H9 (cell line): ENCODE results near the gene TENT5C. TPM values are rescaled to one million over a fixed set of nuclear protein-coding genes. Genes with fewer than 3 reads are reported as not detected.

Source experiments
- DNase-seq: peaks from one replicate; pipeline ENCODE4 v3.0.0-alpha.2; 2017
- H2AFZ ChIP-seq: one replicate; pipeline ENCODE4 v1.6.1; 2013; ENCODE audit warnings: mild to moderate bottlenecking, low read length, control low read depth, moderate library complexity
- H2AK5ac ChIP-seq: 2 replicates; pipeline ENCODE4 v1.6.1; 2013; ENCODE audit warnings: low read length, control low read depth, mixed read lengths; ENCODE audit not compliant: insufficient read length
- H2BK120ac ChIP-seq: one replicate; pipeline ENCODE4 v1.6.1; 2013; ENCODE audit warnings: low read depth, mild to moderate bottlenecking, low read length, control low read depth, inconsistent platforms; ENCODE audit not compliant: poor library complexity, severe bottlenecking
- H2BK12ac ChIP-seq: 2 replicates; pipeline ENCODE4 v1.6.1; 2013; ENCODE audit warnings: low read length, control low read depth, mixed read lengths, low read depth; ENCODE audit not compliant: insufficient read length
- H2BK15ac ChIP-seq: 2 replicates; pipeline ENCODE4 v1.6.1; 2013; ENCODE audit warnings: low read depth, low read length, control low read depth
- H2BK20ac ChIP-seq: one replicate; pipeline ENCODE4 v1.6.1; 2013; ENCODE audit warnings: low read depth, mild to moderate bottlenecking, low read length, control low read depth, inconsistent platforms; ENCODE audit not compliant: poor library complexity, severe bottlenecking
- H2BK5ac ChIP-seq: 2 replicates; pipeline ENCODE4 v1.6.1; 2013; ENCODE audit warnings: low read length, control low read depth, mixed read lengths; ENCODE audit not compliant: insufficient read length
- H3K14ac ChIP-seq: 2 replicates; pipeline ENCODE4 v1.6.1; 2013; ENCODE audit warnings: low read length, control low read depth; ENCODE audit not compliant: insufficient read depth
- H3K18ac ChIP-seq: 2 replicates; pipeline ENCODE4 v1.6.1; 2013; ENCODE audit warnings: low read depth, mild to moderate bottlenecking, mixed read lengths, low read length, control low read depth; ENCODE audit not compliant: insufficient read length
- H3K23ac ChIP-seq: 2 replicates; pipeline ENCODE4 v1.6.1; 2013; ENCODE audit warnings: low read length, control low read depth, mixed read lengths, low read depth; ENCODE audit not compliant: insufficient read length
- H3K23me2 ChIP-seq: 2 replicates; pipeline ENCODE4 v1.6.1; 2013; ENCODE audit warnings: low read depth, mild to moderate bottlenecking, mixed read lengths, low read length, control low read depth; ENCODE audit not compliant: insufficient read length, poor library complexity, severe bottlenecking
- H3K27ac ChIP-seq: 2 replicates; pipeline ENCODE4 v1.5.1; 2013; ENCODE audit warnings: low read length, control low read depth, mixed read lengths, low read depth; ENCODE audit not compliant: insufficient read length
- H3K27me3 ChIP-seq: 2 replicates; pipeline ENCODE4 v1.6.1; 2013; ENCODE audit warnings: low read length, control low read depth, inconsistent platforms; ENCODE audit not compliant: insufficient read depth
- H3K4ac ChIP-seq: 2 replicates; pipeline ENCODE4 v1.6.1; 2013; ENCODE audit warnings: low read depth, mild to moderate bottlenecking, control low read depth, inconsistent platforms, low read length, moderate library complexity
- H3K4me1 ChIP-seq: 2 replicates; pipeline ENCODE4 v1.6.1; 2013; ENCODE audit warnings: low read length, control low read depth, inconsistent platforms; ENCODE audit not compliant: insufficient read depth
- H3K4me2 ChIP-seq: 2 replicates; pipeline ENCODE4 v1.6.1; 2013; ENCODE audit warnings: low read length, control low read depth, mixed read lengths; ENCODE audit not compliant: insufficient read length, insufficient read depth
- H3K56ac ChIP-seq: 2 replicates; pipeline ENCODE4 v1.6.1; 2013; ENCODE audit warnings: low read depth, mild to moderate bottlenecking, mixed read lengths, low read length, control low read depth; ENCODE audit not compliant: insufficient read length
- H3K79me1 ChIP-seq: 2 replicates; pipeline ENCODE4 v1.6.1; 2013; ENCODE audit warnings: low read depth, mild to moderate bottlenecking, moderate library complexity, low read length, control low read depth, inconsistent platforms; ENCODE audit not compliant: insufficient read depth, poor library complexity, severe bottlenecking
- H3K79me2 ChIP-seq: 2 replicates; pipeline ENCODE4 v1.6.1; 2013; ENCODE audit warnings: low read length, control low read depth, inconsistent platforms; ENCODE audit not compliant: insufficient read depth
- H3K9ac ChIP-seq: 2 replicates; pipeline ENCODE4 v1.6.1; 2013; ENCODE audit warnings: low read length, control low read depth, mixed read lengths; ENCODE audit not compliant: insufficient read length; ENCODE audit errors: extremely low read depth
- H3K9me3 ChIP-seq: one replicate; pipeline ENCODE4 v1.6.1; 2013; ENCODE audit warnings: low read depth, low read length, inconsistent platforms; ENCODE audit not compliant: control insufficient read depth
- H3T11ph ChIP-seq: one replicate; pipeline ENCODE4 v1.6.1; 2013; ENCODE audit warnings: mild to moderate bottlenecking, low read length, control low read depth, inconsistent platforms
- H4K20me1 ChIP-seq: one replicate; pipeline ENCODE4 v1.6.1; 2013; ENCODE audit not compliant: control insufficient read depth, insufficient read length, insufficient read depth
- H4K5ac ChIP-seq: 2 replicates; pipeline ENCODE4 v1.6.1; 2013; ENCODE audit warnings: low read depth, mild to moderate bottlenecking, mixed read lengths, low read length, control low read depth; ENCODE audit not compliant: insufficient read length
- H4K8ac ChIP-seq: replicated peaks from 2 replicates; pipeline ENCODE4 v1.6.1; 2013; ENCODE audit warnings: low read length, control low read depth, mixed read lengths, low read depth; ENCODE audit not compliant: insufficient read length
- H4K91ac ChIP-seq: 2 replicates; pipeline ENCODE4 v1.6.1; 2013; ENCODE audit warnings: low read depth, mild to moderate bottlenecking, moderate library complexity, mixed read lengths, low read length, control low read depth; ENCODE audit not compliant: insufficient read length
- H3K27ac Mint-ChIP-seq, 3 experiments: 2 replicates in 2 of 3; 3 replicates in 1 of 3; pipeline ENCODE4 v1.8.0; 2020 to 2021; ENCODE audit warnings: mixed read lengths in 3 of 3, mild to moderate bottlenecking in 1 of 3, moderate library complexity in 1 of 3
- H3K27me3 Mint-ChIP-seq: 2 replicates; pipeline ENCODE4 v1.8.0; 2021; ENCODE audit warnings: low read depth, mild to moderate bottlenecking, moderate library complexity, mixed read lengths
- H3K36me3 Mint-ChIP-seq, 3 experiments: 2 replicates in 2 of 3; 3 replicates in 1 of 3; pipeline ENCODE4 v1.8.0; 2020 to 2021; ENCODE audit warnings: low read depth in 3 of 3, mixed read lengths in 3 of 3; ENCODE audit not compliant: insufficient read depth in 1 of 3
- H3K4me1 Mint-ChIP-seq, 2 experiments: 2 replicates each; pipeline ENCODE4 v1.8.0; 2020; ENCODE audit warnings: mixed read lengths in 2 of 2
- H3K4me3 Mint-ChIP-seq, 2 experiments: 2 replicates in 1 of 2; 3 replicates in 1 of 2; pipeline ENCODE4 v1.8.0; 2020 to 2021; ENCODE audit warnings: mild to moderate bottlenecking in 2 of 2, mixed read lengths in 2 of 2, moderate library complexity in 1 of 2
- H3K9me3 Mint-ChIP-seq, 2 experiments: 2 replicates in 1 of 2; 3 replicates in 1 of 2; pipeline ENCODE4 v1.8.0; 2020; ENCODE audit warnings: mild to moderate bottlenecking in 2 of 2, mixed read lengths in 2 of 2, moderate library complexity in 1 of 2
- WGBS: extraction: QIAGEN DNeasy Blood & Tissue Kit; methylation state at CpG from one replicate; pipeline ENCODE4 v1.1.7; 2013; ENCODE audit warnings: missing lambda C conversion rate, low lambda C conversion rate, mixed read lengths; ENCODE audit not compliant: insufficient read length; ENCODE audit errors: extremely low coverage; 5-methylcytosine and 5-hydroxymethylcytosine counted together
- total RNA-seq: library from RNA; stranded (reverse); gene quantifications from 2 replicates; pipeline ENCODE4 v1.2.1, GENCODE V29; 2021
- TF ChIP-seq, protein P1 (sequence below): fragments of 200-600 bp; sonication (generic); conservative IDR thresholded peaks from 3 replicates; pipeline ENCODE4 v1.8.0; 2021; ENCODE audit warnings: antibody characterized with exemption, mild to moderate bottlenecking

TENT5C gene
- total RNA-seq, 1 experiment from 2014 or later = 0.37 TPM

- Histone ChIP-seq H2BK20ac (no peak overlapping the region), H3K4me1 (no peaks in the 10 kb centered on the region), H3K4me2 (no peak overlapping the region), H3K9ac (no peak overlapping the region), H4K20me1 (no peaks in the 10 kb centered on the region), H3K79me1 (no peaks in the 10 kb centered on the region), H2BK12ac (no peak overlapping the region), H2AFZ (no peak overlapping the region), H2BK5ac (no peak overlapping the region), H3K27ac (no peak overlapping the region), H3K9me3 (no peaks in the 10 kb centered on the region), H2BK15ac (no peak overlapping the region), H4K8ac (no peak overlapping the region), H3K79me2 (no peaks in the 10 kb centered on the region), H3K14ac (no peak overlapping the region), H4K91ac (no peak overlapping the region), H3K18ac (no peak overlapping the region), H3K27me3 (no peaks in the 10 kb centered on the region), H2BK120ac (no peak overlapping the region), H3K56ac (no peak overlapping the region), H3K23ac (no peak overlapping the region), H2AK5ac (no peak overlapping the region), H3T11ph (no peak overlapping the region), H4K5ac (no peak overlapping the region), H3K23me2 (no peaks in the 10 kb centered on the region), H3K4ac (no peak overlapping the region)
- Mint-ChIP-seq H3K4me3 (no peak overlapping the region), H3K4me1 (peaks cover 18 to 28% of the 10 kb centered on the region in 2 experiments), H3K9me3 (peaks cover 7 to 15% of the 10 kb centered on the region in 2 experiments), H3K27ac (no peak overlapping the region), H3K27me3 (no peaks in the 10 kb centered on the region; the same call in 1 of the 2 replicates), H3K36me3 (peaks cover 2 to 15% (median 3%) of the 10 kb centered on the region in 3 experiments; a peak in 6 of 7 replicates)
- TF ChIP-seq, protein P1, sequence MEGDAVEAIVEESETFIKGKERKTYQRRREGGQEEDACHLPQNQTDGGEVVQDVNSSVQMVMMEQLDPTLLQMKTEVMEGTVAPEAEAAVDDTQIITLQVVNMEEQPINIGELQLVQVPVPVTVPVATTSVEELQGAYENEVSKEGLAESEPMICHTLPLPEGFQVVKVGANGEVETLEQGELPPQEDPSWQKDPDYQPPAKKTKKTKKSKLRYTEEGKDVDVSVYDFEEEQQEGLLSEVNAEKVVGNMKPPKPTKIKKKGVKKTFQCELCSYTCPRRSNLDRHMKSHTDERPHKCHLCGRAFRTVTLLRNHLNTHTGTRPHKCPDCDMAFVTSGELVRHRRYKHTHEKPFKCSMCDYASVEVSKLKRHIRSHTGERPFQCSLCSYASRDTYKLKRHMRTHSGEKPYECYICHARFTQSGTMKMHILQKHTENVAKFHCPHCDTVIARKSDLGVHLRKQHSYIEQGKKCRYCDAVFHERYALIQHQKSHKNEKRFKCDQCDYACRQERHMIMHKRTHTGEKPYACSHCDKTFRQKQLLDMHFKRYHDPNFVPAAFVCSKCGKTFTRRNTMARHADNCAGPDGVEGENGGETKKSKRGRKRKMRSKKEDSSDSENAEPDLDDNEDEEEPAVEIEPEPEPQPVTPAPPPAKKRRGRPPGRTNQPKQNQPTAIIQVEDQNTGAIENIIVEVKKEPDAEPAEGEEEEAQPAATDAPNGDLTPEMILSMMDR = no peak
- no CpG with 5 or more reads among the region's 5 CpGs for WGBS
- no peak for DNase-seq
Observed at GRCh38 chr1:117665556-117666270, 59.9 kb downstream of the TENT5C start.
